Uterus (tissue), 2 donors: ENCODE results near the gene CCL17.
A peak's percentile ranks its signal among the peaks of the same experiment; 100 is the strongest.

Source experiments
- POLR2A ChIP-seq, 2 donors: fragments of 450-650 bp; IDR thresholded peaks; one replicate each; pipeline ENCODE4 v1.6.1; 2016; ENCODE audit warnings: antibody characterized with exemption in 2 of 2, mild to moderate bottlenecking in 1 of 2, moderate library complexity in 1 of 2
- TF ChIP-seq, protein P1 (sequence below), 4 experiments: fragments of 200-600 bp in 2 of 4; fragments of 450-650 bp in 2 of 4; sonication (generic) in 2 of 4; IDR thresholded peaks; one replicate each; pipeline ENCODE4 v1.5.1; 2016 to 2019; ENCODE audit warnings: antibody characterized with exemption in 4 of 4, mild to moderate bottlenecking in 2 of 4, moderate library complexity in 1 of 4

- peak; percentile 60 to 84 for TF ChIP-seq POLR2A (IDR thresholded peaks at IDR 0.05)
- TF ChIP-seq, protein P1, sequence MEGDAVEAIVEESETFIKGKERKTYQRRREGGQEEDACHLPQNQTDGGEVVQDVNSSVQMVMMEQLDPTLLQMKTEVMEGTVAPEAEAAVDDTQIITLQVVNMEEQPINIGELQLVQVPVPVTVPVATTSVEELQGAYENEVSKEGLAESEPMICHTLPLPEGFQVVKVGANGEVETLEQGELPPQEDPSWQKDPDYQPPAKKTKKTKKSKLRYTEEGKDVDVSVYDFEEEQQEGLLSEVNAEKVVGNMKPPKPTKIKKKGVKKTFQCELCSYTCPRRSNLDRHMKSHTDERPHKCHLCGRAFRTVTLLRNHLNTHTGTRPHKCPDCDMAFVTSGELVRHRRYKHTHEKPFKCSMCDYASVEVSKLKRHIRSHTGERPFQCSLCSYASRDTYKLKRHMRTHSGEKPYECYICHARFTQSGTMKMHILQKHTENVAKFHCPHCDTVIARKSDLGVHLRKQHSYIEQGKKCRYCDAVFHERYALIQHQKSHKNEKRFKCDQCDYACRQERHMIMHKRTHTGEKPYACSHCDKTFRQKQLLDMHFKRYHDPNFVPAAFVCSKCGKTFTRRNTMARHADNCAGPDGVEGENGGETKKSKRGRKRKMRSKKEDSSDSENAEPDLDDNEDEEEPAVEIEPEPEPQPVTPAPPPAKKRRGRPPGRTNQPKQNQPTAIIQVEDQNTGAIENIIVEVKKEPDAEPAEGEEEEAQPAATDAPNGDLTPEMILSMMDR (IDR thresholded peaks at IDR 0.05) = peak in 2 of 4 experiments; percentile 19 to 33
These were observed 42.8 kb downstream of the CCL17 start, which contains the start of the genes CIAPIN1 and COQ9 for GRCh38 chr16:57447186-57447962.
